ENCODE data around the gene TAF7L. TPM values are rescaled to one million over a fixed set of nuclear protein-coding genes. Genes with fewer than 3 reads are reported as not detected.

The TAF7L gene
- total and polyA plus RNA-seq, 4 experiments from 2014 or later: not detected

- Mint-ChIP-seq H3K36me3 (no peaks in the 10 kb centered on the region), H3K27me3 (no peaks in the 10 kb centered on the region), H3K27ac (no peak overlapping the region), H3K9me3 (peaks cover 0 to 2% (median 0%) of the 10 kb centered on the region in 8 donors), H3K4me1 (no peaks in the 10 kb centered on the region), H3K4me3 (no peak overlapping the region)
- no peak for DNase-seq
- Histone ChIP-seq H3K9me3 (ENCODE audit: control insufficient read depth in 1 of 2, low read length in 2 of 2) (no peaks in the 10 kb centered on the region), H3K36me3 (ENCODE audit: insufficient read depth, low read length) (no peaks in the 10 kb centered on the region), H3K27me3 (ENCODE audit: insufficient read depth, low read length) (no peaks in the 10 kb centered on the region), H3K4me3 (ENCODE audit: low read length in 2 of 2) (no peak overlapping the region), H3K4me1 (ENCODE audit: insufficient read depth, low read length) (no peaks in the 10 kb centered on the region), H3K27ac (ENCODE audit: low read depth, low read length) (no peak overlapping the region)
- ChIA-PET CTCF (ENCODE audit: partially characterized antibody) (no interaction called here), POLR2A (ENCODE audit: partially characterized antibody) (no interaction called here)
- intact Hi-C loops (cut with micrococcal nuclease): no loop called here
Measured at GRCh38 chrX:101229170-101229569, 62.0 kb downstream of the TAF7L start.

GRCh38 chrX:101223226-101223625, 67.9 kb downstream of the TAF7L start:
- POLR2A ChIA-PET (ENCODE audit: partially characterized antibody): no interaction called here
- H3K4me3 ChIP-seq (ENCODE audit: low read length in 2 of 2): no peak overlapping the region
- H3K27ac Mint-ChIP-seq: no peak overlapping the region
- CTCF ChIA-PET (ENCODE audit: partially characterized antibody): no interaction called here
- no peaks in the 10 kb centered on the region for H3K36me3 Mint-ChIP-seq
- peaks cover 0 to 1% (median 0%) of the 10 kb centered on the region in 8 donors for H3K9me3 Mint-ChIP-seq
- peak overlapping the region in 1 of 8 donors; percentile 69 for H3K4me3 Mint-ChIP-seq
- peaks cover 2 to 9% (median 6%) of the 10 kb centered on the region in 4 donors for H3K4me1 Mint-ChIP-seq
- no peaks in the 10 kb centered on the region for H3K27me3 ChIP-seq (ENCODE audit: insufficient read depth, low read length)
- H3K27me3 Mint-ChIP-seq: no peaks in the 10 kb centered on the region
- no peaks in the 10 kb centered on the region for H3K4me1 ChIP-seq (ENCODE audit: insufficient read depth, low read length)
- no peak overlapping the region for H3K27ac ChIP-seq (ENCODE audit: low read depth, low read length)
- DNase-seq: no peak
- intact Hi-C loops (cut with micrococcal nuclease): no loop called here
- no peaks in the 10 kb centered on the region for H3K36me3 ChIP-seq (ENCODE audit: insufficient read depth, low read length)
- no peaks in the 10 kb centered on the region for H3K9me3 ChIP-seq (ENCODE audit: control insufficient read depth in 1 of 2, low read length in 2 of 2)

- intact Hi-C loops (cut with micrococcal nuclease): no loop called here
- Mint-ChIP-seq H3K4me1 (peaks cover 2 to 17% (median 9%) of the 10 kb centered on the region in 4 donors), H3K4me3 (peak overlapping the region in 3 of 8 donors; percentile 17 to 59 (median 22))
Measured at GRCh38 chrX:101220662-101221260, 70.4 kb downstream of the TAF7L start.

GRCh38 chrX:101219864-101220346, 71.2 kb downstream of the TAF7L start:
- no peaks in the 10 kb centered on the region for H3K36me3 ChIP-seq (ENCODE audit: insufficient read depth, low read length)
- H3K9me3 Mint-ChIP-seq: peaks cover 0 to 1% (median 0%) of the 10 kb centered on the region in 8 donors
- H3K27me3 Mint-ChIP-seq: no peaks in the 10 kb centered on the region
- peak overlapping the region in 3 of 7 donors; percentile 22 to 73 (median 44) for H3K27ac Mint-ChIP-seq
- no peaks in the 10 kb centered on the region for H3K27me3 ChIP-seq (ENCODE audit: insufficient read depth, low read length)
- intact Hi-C loops (cut with micrococcal nuclease): no loop called here
- ChIA-PET CTCF (ENCODE audit: partially characterized antibody) (interaction anchor here (0.6 kb wide), 1 partner anchor 8 kb away, joined by 3 read pairs; no protein-coding TSS in a partner anchor), POLR2A (ENCODE audit: partially characterized antibody) (no interaction called here)
- H3K4me3 Mint-ChIP-seq: peak overlapping the region in 7 of 8 donors; percentile 10 to 84 (median 52)
- no peak overlapping the region for H3K27ac ChIP-seq (ENCODE audit: low read depth, low read length)
- no peaks in the 10 kb centered on the region for H3K9me3 ChIP-seq (ENCODE audit: control insufficient read depth in 1 of 2, low read length in 2 of 2)
- DNase-seq: peak in 1 of 5 donors; percentile 8
- no peaks in the 10 kb centered on the region for H3K4me1 ChIP-seq (ENCODE audit: insufficient read depth, low read length)
- H3K4me3 ChIP-seq (ENCODE audit: low read length in 2 of 2): no peak overlapping the region
- peaks cover 3 to 17% (median 9%) of the 10 kb centered on the region in 4 donors for H3K4me1 Mint-ChIP-seq
- H3K36me3 Mint-ChIP-seq: no peaks in the 10 kb centered on the region

More at GRCh38 chrX:101220662-101221260, 70.4 kb downstream of the TAF7L start:
- Mint-ChIP-seq H3K9me3 (peaks cover 0 to 1% (median 0%) of the 10 kb centered on the region in 8 donors), H3K27me3 (no peaks in the 10 kb centered on the region), H3K27ac (peak overlapping the region in 5 of 7 donors; percentile 13 to 78 (median 59)), H3K36me3 (no peaks in the 10 kb centered on the region)
- Histone ChIP-seq H3K4me1 (ENCODE audit: insufficient read depth, low read length) (no peaks in the 10 kb centered on the region), H3K27me3 (ENCODE audit: insufficient read depth, low read length) (no peaks in the 10 kb centered on the region), H3K36me3 (ENCODE audit: insufficient read depth, low read length) (no peaks in the 10 kb centered on the region), H3K27ac (ENCODE audit: low read depth, low read length) (no peak overlapping the region), H3K4me3 (ENCODE audit: low read length in 2 of 2) (no peak overlapping the region), H3K9me3 (ENCODE audit: control insufficient read depth in 1 of 2, low read length in 2 of 2) (no peaks in the 10 kb centered on the region)
- ChIA-PET POLR2A (ENCODE audit: partially characterized antibody) (no interaction called here), CTCF (ENCODE audit: partially characterized antibody) (no interaction called here)
- no peak for DNase-seq

- no peaks in the 10 kb centered on the region for H3K27me3 ChIP-seq (ENCODE audit: insufficient read depth, low read length)
- H3K4me3 ChIP-seq (ENCODE audit: low read length in 2 of 2): no peak within 1 kb of the TSS
- H3K36me3 Mint-ChIP-seq: no peaks in the 10 kb centered on the region
- no peaks in the 10 kb centered on the region for H3K27me3 Mint-ChIP-seq
- no peak within 1 kb of the TSS for H3K27ac ChIP-seq (ENCODE audit: low read depth, low read length)
- CTCF ChIA-PET (ENCODE audit: partially characterized antibody): interaction anchor here (0.6 kb wide), 1 partner anchor 8 kb away, joined by 3 read pairs; no protein-coding TSS in a partner anchor
- peak within 1 kb of the TSS in 7 of 8 donors; percentile 10 to 84 (median 52) for H3K4me3 Mint-ChIP-seq
- no peak for DNase-seq
- peaks cover 3 to 17% (median 9%) of the 10 kb centered on the region in 4 donors for H3K4me1 Mint-ChIP-seq
- POLR2A ChIA-PET (ENCODE audit: partially characterized antibody): no interaction called here
- peaks cover 0 to 1% (median 0%) of the 10 kb centered on the region in 8 donors for H3K9me3 Mint-ChIP-seq
- intact Hi-C loops (cut with micrococcal nuclease): no loop called here
- H3K36me3 ChIP-seq (ENCODE audit: insufficient read depth, low read length): no peaks in the 10 kb centered on the region
- H3K27ac Mint-ChIP-seq: peak within 1 kb of the TSS in 5 of 7 donors; percentile 13 to 73 (median 59)
- no peaks in the 10 kb centered on the region for H3K4me1 ChIP-seq (ENCODE audit: insufficient read depth, low read length)
- H3K9me3 ChIP-seq (ENCODE audit: control insufficient read depth in 1 of 2, low read length in 2 of 2): no peaks in the 10 kb centered on the region
Measured at GRCh38 chrX:101219116-101219863, 71.8 kb downstream of the TAF7L start, which contains the start of gene DRP2. Gene DRP2, plus strand, starts transcription at chrX:101219786. Its CDS starts 11,862 bp downstream, at chrX:101231648.

Other genes with a start within 250 kb of the TAF7L start
- gene TRMT2B, start 239.2 kb downstream of the TAF7L start, total RNA-seq: 10 to 100 TPM; 44.1 to 52.5 TPM
- gene TRMT2B, start 239.2 kb downstream of the TAF7L start, polyA plus RNA-seq: 10 to 100 TPM; 38.5 to 60.8 TPM
- not detected for gene TMEM35A, start 212.5 kb downstream of the TAF7L start, total RNA-seq
- not detected for gene TMEM35A, start 212.5 kb downstream of the TAF7L start, polyA plus RNA-seq
- under 1 TPM; 0.64 to 0.96 TPM for gene CENPI, start 193.1 kb downstream of the TAF7L start, total RNA-seq
- gene CENPI, start 193.1 kb downstream of the TAF7L start, polyA plus RNA-seq: under 1 TPM in 1 of 2 donors, not detected in 1; 0.44 TPM
- under 1 TPM in 1 of 2 experiments, not detected in 1; 0.08 TPM for gene DRP2, start 71.5 kb downstream of the TAF7L start, total RNA-seq
- gene DRP2, start 71.5 kb downstream of the TAF7L start, polyA plus RNA-seq: under 1 TPM in 1 of 2 donors, not detected in 1; 0.13 TPM
- gene TIMM8A, start 57.4 kb upstream of the TAF7L start, total RNA-seq: 10 to 100 TPM; 12.0 to 13.3 TPM
- 10 to 100 TPM in 1 of 2 donors, 1 to 10 TPM in 1; 8.8 to 10.5 TPM for gene TIMM8A, start 57.4 kb upstream of the TAF7L start, polyA plus RNA-seq
- gene BTK, start 94.9 kb upstream of the TAF7L start, total RNA-seq: 1 to 10 TPM; 1.6 to 1.9 TPM
- 1 to 10 TPM in 1 of 2 donors, not detected in 1; 1.1 TPM for gene BTK, start 94.9 kb upstream of the TAF7L start, polyA plus RNA-seq
- gene RPL36A, start 99.7 kb upstream of the TAF7L start, total RNA-seq: 100 to 1,000 TPM; 380 to 428 TPM
- gene RPL36A, start 99.7 kb upstream of the TAF7L start, polyA plus RNA-seq: 1,000 to 10,000 TPM; 2,296 to 2,724 TPM
- 10 to 100 TPM; 13.1 TPM for gene GLA, start 116.6 kb upstream of the TAF7L start, total RNA-seq
- gene GLA, start 116.6 kb upstream of the TAF7L start, polyA plus RNA-seq: 10 to 100 TPM in 1 of 2 donors, 1 to 10 TPM in 1; 9.6 to 16.1 TPM
- 10 to 100 TPM; 40.1 to 40.9 TPM for gene HNRNPH2, start 116.9 kb upstream of the TAF7L start, total RNA-seq
- 100 to 1,000 TPM in 1 of 2 donors, 10 to 100 TPM in 1; 86.1 to 105 TPM for gene HNRNPH2, start 116.9 kb upstream of the TAF7L start, polyA plus RNA-seq
- 10 to 100 TPM; 13.1 to 13.3 TPM for gene ARMCX4, start 194.1 kb upstream of the TAF7L start, total RNA-seq
- 1 to 10 TPM in 1 of 2 donors, not detected in 1; 2.4 TPM for gene ARMCX4, start 194.1 kb upstream of the TAF7L start, polyA plus RNA-seq